IPS-18c (cell line): ENCODE data around the gene LGALS8.
"Not testable (repeated sequence)": the region's sequence is repeated elsewhere in the genome, so short reads cannot be mapped to it uniquely, and the experiment has no call there.

Experiments
- H3K4me3 ChIP-seq: 2 replicates; pipeline ENCODE4 v1.7.0; 2013; ENCODE audit warnings: low read depth, mild to moderate bottlenecking, low read length, moderate library complexity; ENCODE audit not compliant: insufficient read depth
- H3K9me3 ChIP-seq: one replicate; pipeline ENCODE4 v1.6.1; 2013; ENCODE audit warnings: mild to moderate bottlenecking, low read length, moderate library complexity; ENCODE audit not compliant: control insufficient read depth, insufficient read depth

LGALS8 gene

GRCh38 chr1:236523704-236524141 is at the start of gene LGALS8:
TSS of gene LGALS8 (plus strand) at chr1:236523982. CDS start at chr1:236526071, 2,089 bp downstream.
- Histone ChIP-seq H3K9me3 (no peaks in the 10 kb centered on the region), H3K4me3 (peak within 1 kb of the TSS; percentile 77)

GRCh38 chr1:236476019-236476418 is 47.8 kb upstream of the LGALS8 start:
- Histone ChIP-seq H3K9me3 (no peaks in the 10 kb centered on the region), H3K4me3 (no peak overlapping the region)

- Histone ChIP-seq H3K9me3 (no peaks in the 10 kb centered on the region), H3K4me3 (no peak overlapping the region)
Measured at GRCh38 chr1:236480758-236481436, 42.9 kb upstream of the LGALS8 start.

- Histone ChIP-seq H3K4me3 (no peak overlapping the region; the same call in 1 of the 2 replicates), H3K9me3 (no peaks in the 10 kb centered on the region)
Measured at GRCh38 chr1:236484310-236484971, 39.3 kb upstream of the LGALS8 start.

GRCh38 chr1:236486356-236487002 is 37.3 kb upstream of the LGALS8 start:
- Histone ChIP-seq H3K4me3 (no peak overlapping the region), H3K9me3 (no peaks in the 10 kb centered on the region)

GRCh38 chr1:236489161-236489560 is 34.6 kb upstream of the LGALS8 start:
- H3K9me3 ChIP-seq, H3K4me3 ChIP-seq: not testable (repeated sequence)

- H3K9me3 ChIP-seq = no peaks in the 10 kb centered on the region
- no peak overlapping the region for H3K4me3 ChIP-seq
Measured at GRCh38 chr1:236489710-236490377, 33.9 kb upstream of the LGALS8 start.

- Histone ChIP-seq H3K4me3 (no peak overlapping the region), H3K9me3 (no peaks in the 10 kb centered on the region)
Measured at GRCh38 chr1:236491469-236492136, 32.2 kb upstream of the LGALS8 start.

- H3K9me3 ChIP-seq = no peaks in the 10 kb centered on the region
- no peak overlapping the region for H3K4me3 ChIP-seq
Measured at GRCh38 chr1:236492378-236492777, 31.4 kb upstream of the LGALS8 start.

- Histone ChIP-seq H3K4me3 (no peak overlapping the region), H3K9me3 (no peaks in the 10 kb centered on the region)
Measured at GRCh38 chr1:236494082-236494481, 29.7 kb upstream of the LGALS8 start.

- H3K4me3 ChIP-seq = no peak overlapping the region
- H3K9me3 ChIP-seq = no peaks in the 10 kb centered on the region
Measured at GRCh38 chr1:236494586-236495466, 29.0 kb upstream of the LGALS8 start.

- Histone ChIP-seq H3K4me3 (no peak overlapping the region), H3K9me3 (no peaks in the 10 kb centered on the region)
Measured at GRCh38 chr1:236495467-236496112, 28.2 kb upstream of the LGALS8 start.

GRCh38 chr1:236497908-236498307 is 25.9 kb upstream of the LGALS8 start:
- Histone ChIP-seq H3K4me3 (no peak overlapping the region), H3K9me3 (no peaks in the 10 kb centered on the region)

- Histone ChIP-seq H3K9me3 (no peaks in the 10 kb centered on the region), H3K4me3 (no peak overlapping the region)
Measured at GRCh38 chr1:236501093-236501492, 22.7 kb upstream of the LGALS8 start.

- H3K9me3 ChIP-seq = no peaks in the 10 kb centered on the region
- no peak overlapping the region for H3K4me3 ChIP-seq
Measured at GRCh38 chr1:236502579-236502971, 21.2 kb upstream of the LGALS8 start.
